Ramos (cell line): ENCODE data around the gene PKNOX2.

Experiments
- in situ Hi-C: fragments of 300-500 bp; cut with MboI; formaldehyde crosslinking; loops from one replicate; pipeline ENCODE4 v1.14.3; 2022; ENCODE audit warnings: low sequenced_read_pairs; ENCODE audit not compliant: unreplicated experiment

The PKNOX2 gene

GRCh38 chr11:125389339-125390166 lies 225.0 kb downstream of the PKNOX2 start:
- in situ Hi-C loops: no loop called here

GRCh38 chr11:125390946-125391345 lies 226.4 kb downstream of the PKNOX2 start:
- in situ Hi-C loops: no loop called here

- in situ Hi-C loops: no loop called here
Measured at GRCh38 chr11:125393331-125393730, 228.8 kb downstream of the PKNOX2 start.

GRCh38 chr11:125394296-125394695 lies 229.7 kb downstream of the PKNOX2 start:
- in situ Hi-C loops: no loop called here

- in situ Hi-C loops: no loop called here
Measured at GRCh38 chr11:125397421-125397820, 232.9 kb downstream of the PKNOX2 start.

- in situ Hi-C loops: no loop called here
Measured at GRCh38 chr11:125398475-125398874, 233.9 kb downstream of the PKNOX2 start.

GRCh38 chr11:125398994-125399640 lies 234.6 kb downstream of the PKNOX2 start:
- in situ Hi-C loops: no loop called here

GRCh38 chr11:125399945-125400344 lies 235.4 kb downstream of the PKNOX2 start:
- in situ Hi-C loops: no loop called here

GRCh38 chr11:125401235-125401634 lies 236.7 kb downstream of the PKNOX2 start:
- in situ Hi-C loops: no loop called here

- in situ Hi-C loops: no loop called here
Measured at GRCh38 chr11:125401746-125402145, 237.2 kb downstream of the PKNOX2 start.

- in situ Hi-C loops: no loop called here
Measured at GRCh38 chr11:125402435-125402834, 237.9 kb downstream of the PKNOX2 start.

- in situ Hi-C loops: no loop called here
Measured at GRCh38 chr11:125404157-125404810, 239.7 kb downstream of the PKNOX2 start.

GRCh38 chr11:125404811-125405790 lies 240.6 kb downstream of the PKNOX2 start:
- in situ Hi-C loops: no loop called here

GRCh38 chr11:125407046-125407445 lies 242.5 kb downstream of the PKNOX2 start:
- in situ Hi-C loops: no loop called here

- in situ Hi-C loops: no loop called here
Measured at GRCh38 chr11:125408311-125408711, 243.8 kb downstream of the PKNOX2 start.

- in situ Hi-C loops: no loop called here
Measured at GRCh38 chr11:125410091-125410490, 245.5 kb downstream of the PKNOX2 start.

- in situ Hi-C loops: no loop called here
Measured at GRCh38 chr11:125412177-125412496, 247.6 kb downstream of the PKNOX2 start.

GRCh38 chr11:125412509-125412908 lies 248.0 kb downstream of the PKNOX2 start:
- in situ Hi-C loops: no loop called here

- in situ Hi-C loops: no loop called here
Measured at GRCh38 chr11:125413226-125413625, 248.7 kb downstream of the PKNOX2 start.

GRCh38 chr11:125414121-125414520 lies 249.6 kb downstream of the PKNOX2 start:
- in situ Hi-C loops: no loop called here
